Stimulated activated CD4-positive, alpha-beta T cell treated with anti-CD3 and anti-CD28 coated beads, TNF-alpha, amount 100 ng/mL, for 1 hour (primary cell): ENCODE measurements around the gene FCHSD1.

Experiments
- DNase-seq, 3 donors: peaks; one replicate each; pipeline ENCODE4 v3.0.0-alpha.2; 2020; ENCODE audit warnings: low read depth in 3 of 3, low spot score in 1 of 3

FCHSD1 gene

GRCh38 chr5:141650851-141651727 lies at the start of gene FCHSD1:
Gene FCHSD1 (minus strand): TSS chr5:141651418. CDS start chr5:141651368, 50 bp downstream.
- peak; percentile 56 to 69 (median 56) for DNase-seq

GRCh38 chr5:141697586-141697985 lies 46.4 kb upstream of the FCHSD1 start:
- no peak for DNase-seq

- no peak for DNase-seq
Measured at GRCh38 chr5:141696431-141696830, 45.2 kb upstream of the FCHSD1 start.

- no peak for DNase-seq
Measured at GRCh38 chr5:141695627-141696215, 44.5 kb upstream of the FCHSD1 start.

- DNase-seq, result no peak
Measured at GRCh38 chr5:141694479-141694878, 43.3 kb upstream of the FCHSD1 start.

- DNase-seq, result peak; percentile 31 to 57 (median 55)
Measured at GRCh38 chr5:141692919-141693725, 41.9 kb upstream of the FCHSD1 start.

GRCh38 chr5:141692533-141692888 lies 41.3 kb upstream of the FCHSD1 start:
- no peak for DNase-seq

GRCh38 chr5:141691867-141692532 lies 40.8 kb upstream of the FCHSD1 start:
- peak; percentile 47 to 87 (median 78) for DNase-seq

GRCh38 chr5:141691286-141691866 lies 40.2 kb upstream of the FCHSD1 start:
- DNase-seq, result no peak

GRCh38 chr5:141686648-141687416 lies 35.6 kb upstream of the FCHSD1 start:
- no peak for DNase-seq

- no peak for DNase-seq
Measured at GRCh38 chr5:141685591-141685990, 34.4 kb upstream of the FCHSD1 start.

GRCh38 chr5:141683596-141684141 lies 32.5 kb upstream of the FCHSD1 start:
- DNase-seq, result no peak

- no peak for DNase-seq
Measured at GRCh38 chr5:141681695-141682641, 30.8 kb upstream of the FCHSD1 start, which contains the start of gene ARAP3. Gene ARAP3 (minus strand): TSS chr5:141682230. CDS start chr5:141680486, 1,744 bp downstream.

GRCh38 chr5:141681295-141681694 lies 30.1 kb upstream of the FCHSD1 start:
- no peak for DNase-seq

GRCh38 chr5:141680751-141681201 lies 29.6 kb upstream of the FCHSD1 start:
- no peak for DNase-seq

GRCh38 chr5:141680178-141680577 lies 29.0 kb upstream of the FCHSD1 start:
- no peak for DNase-seq

GRCh38 chr5:141677415-141677814 lies 26.2 kb upstream of the FCHSD1 start:
- no peak for DNase-seq

GRCh38 chr5:141675672-141676071 lies 24.5 kb upstream of the FCHSD1 start:
- DNase-seq, result no peak
